SK-N-MC (cell line): ENCODE results near the gene YPEL5.

Experiments
- EZH2 ChIP-seq: fragments of 200-600 bp; sonication (generic); IDR thresholded peaks from one replicate; pipeline ENCODE4 v1.6.1; 2017; ENCODE audit warnings: antibody characterized with exemption
- POLR2AphosphoS5 ChIP-seq: IDR thresholded peaks from 2 replicates; pipeline ENCODE4 v1.6.1; 2012; ENCODE audit warnings: mild to moderate bottlenecking, low read depth, low read length, borderline replicate concordance

- TF ChIP-seq POLR2AphosphoS5, result no peak
- TF ChIP-seq EZH2, result no peak
Measured at GRCh38 chr2:30191107-30191506, 44.3 kb downstream of the YPEL5 start.
